Activated CD4-positive, alpha-beta memory T cell treated with anti-CD3 and anti-CD28 coated beads, Interleukin-2, amount 10 ng/mL, durations not matched to agents 7 days and 5 days (primary cell): ENCODE results near the gene CXorf65. TPM values are rescaled to one million over a fixed set of nuclear protein-coding genes. Genes with fewer than 3 reads are reported as not detected.

Source experiments
- CTCF ChIA-PET: fragments of 350-600 bp; sonication (Branson Sonifier 250); formaldehyde crosslinking; loops from one replicate; lab custom pipeline; 2021; ENCODE audit warnings: antibody characterized with exemption, inconsistent platforms; lab: Charles Lee
- POLR2A ChIA-PET: fragments of 350-600 bp; sonication (Branson Sonifier 250); formaldehyde crosslinking; loops from one replicate; lab custom pipeline; 2021; ENCODE audit warnings: antibody characterized with exemption; lab: Charles Lee
- DNase-seq: peaks from one replicate; pipeline ENCODE4 v3.0.0-alpha.2; 2020
- H3K27ac Mint-ChIP-seq: one replicate; pipeline ENCODE4 v1.8.0; 2021; ENCODE audit warnings: mild to moderate bottlenecking, mixed read lengths
- H3K27me3 Mint-ChIP-seq: one replicate; pipeline ENCODE4 v1.8.0; 2021; ENCODE audit warnings: mixed read lengths
- H3K36me3 Mint-ChIP-seq: one replicate; pipeline ENCODE4 v1.8.0; 2021; ENCODE audit warnings: low read depth, mixed read lengths
- H3K4me1 Mint-ChIP-seq: one replicate; pipeline ENCODE4 v1.8.0; 2021; ENCODE audit warnings: mixed read lengths
- H3K4me3 Mint-ChIP-seq: one replicate; pipeline ENCODE4 v1.8.0; 2021; ENCODE audit warnings: mild to moderate bottlenecking, mixed read lengths
- H3K9me3 Mint-ChIP-seq: one replicate; pipeline ENCODE4 v1.8.0; 2021; ENCODE audit warnings: mixed read lengths
- total RNA-seq, 2 experiments: library from RNA; stranded (reverse); gene quantifications; one replicate each; pipeline ENCODE4 v1.2.3, GENCODE V29; 2021

CXorf65 gene
- total RNA-seq: 10 to 100 TPM; 26.4 to 29.9 TPM

GRCh38 chrX:71106427-71106826, at the start of gene CXorf65:
TSS of gene CXorf65 (minus strand) at chrX:71106740. CDS start at chrX:71106556, 184 bp downstream.
- no peaks in the 10 kb centered on the region for H3K9me3 Mint-ChIP-seq
- DNase-seq: no peak
- H3K4me3 Mint-ChIP-seq: peak within 1 kb of the TSS; percentile 98
- no peaks in the 10 kb centered on the region for H3K27me3 Mint-ChIP-seq
- peaks cover 62% of the 10 kb centered on the region for H3K4me1 Mint-ChIP-seq
- H3K27ac Mint-ChIP-seq: peak within 1 kb of the TSS; percentile 99
- ChIA-PET CTCF (interaction anchor here (1.2 kb wide), 1 partner anchor 10 kb away, joined by 5 read pairs; the partner anchor contains the start of gene FOXO4), POLR2A (interaction anchor here (1.0 to 8.4 kb wide), 4 partner anchors 10 to 177 kb away, joined by 3 to 100 read pairs (median 4); partner anchors contain the start of genes MED12, NONO and SNX12)
- H3K36me3 Mint-ChIP-seq: peaks cover 68% of the 10 kb centered on the region

GRCh38 chrX:71154641-71155040, 48.1 kb upstream of the CXorf65 start:
- no peak overlapping the region for H3K27ac Mint-ChIP-seq
- ChIA-PET POLR2A (interaction anchor here (0.9 kb wide), 1 partner anchor 13 kb away, joined by 3 read pairs; no protein-coding TSS in a partner anchor), CTCF (no interaction called here)
- no peaks in the 10 kb centered on the region for H3K27me3 Mint-ChIP-seq
- DNase-seq: no peak
- no peak overlapping the region for H3K4me3 Mint-ChIP-seq
- H3K4me1 Mint-ChIP-seq: peaks cover 7% of the 10 kb centered on the region
- peaks cover 11% of the 10 kb centered on the region for H3K36me3 Mint-ChIP-seq
- H3K9me3 Mint-ChIP-seq: no peaks in the 10 kb centered on the region

GRCh38 chrX:71154196-71154595, 47.7 kb upstream of the CXorf65 start:
- CTCF ChIA-PET: no interaction called here
- POLR2A ChIA-PET: no interaction called here
- Mint-ChIP-seq H3K9me3 (no peaks in the 10 kb centered on the region), H3K27me3 (no peaks in the 10 kb centered on the region), H3K36me3 (peaks cover 11% of the 10 kb centered on the region), H3K4me1 (peaks cover 4% of the 10 kb centered on the region), H3K4me3 (no peak overlapping the region), H3K27ac (no peak overlapping the region)
- no peak for DNase-seq

- H3K27me3 Mint-ChIP-seq: no peaks in the 10 kb centered on the region
- POLR2A ChIA-PET: no interaction called here
- no peaks in the 10 kb centered on the region for H3K9me3 Mint-ChIP-seq
- CTCF ChIA-PET: no interaction called here
- peaks cover 7% of the 10 kb centered on the region for H3K36me3 Mint-ChIP-seq
- H3K4me1 Mint-ChIP-seq: peaks cover 2% of the 10 kb centered on the region
- H3K27ac Mint-ChIP-seq: no peak overlapping the region
- no peak overlapping the region for H3K4me3 Mint-ChIP-seq
- DNase-seq: no peak
Measured at GRCh38 chrX:71151366-71151765, 44.8 kb upstream of the CXorf65 start.

GRCh38 chrX:71148278-71148663, 41.7 kb upstream of the CXorf65 start:
- POLR2A ChIA-PET: no interaction called here
- no peak overlapping the region for H3K4me3 Mint-ChIP-seq
- CTCF ChIA-PET: no interaction called here

GRCh38 chrX:71147496-71148277, 41.1 kb upstream of the CXorf65 start:
- no peak overlapping the region for H3K27ac Mint-ChIP-seq
- POLR2A ChIA-PET: no interaction called here
- CTCF ChIA-PET: no interaction called here

More at GRCh38 chrX:71148278-71148663, 41.7 kb upstream of the CXorf65 start:
- Mint-ChIP-seq H3K27ac (no peak overlapping the region), H3K9me3 (no peaks in the 10 kb centered on the region), H3K36me3 (no peaks in the 10 kb centered on the region), H3K27me3 (no peaks in the 10 kb centered on the region), H3K4me1 (peaks cover 6% of the 10 kb centered on the region)
- no peak for DNase-seq

GRCh38 chrX:71144651-71145050, 38.1 kb upstream of the CXorf65 start, which contains the start of gene NLGN3:
TSS of gene NLGN3 (plus strand) at chrX:71144841. CDS start at chrX:71147750, 2,909 bp downstream.
- Mint-ChIP-seq H3K4me3 (no peak within 1 kb of the TSS), H3K27me3 (no peaks in the 10 kb centered on the region), H3K4me1 (peaks cover 8% of the 10 kb centered on the region), H3K27ac (no peak within 1 kb of the TSS), H3K9me3 (no peaks in the 10 kb centered on the region), H3K36me3 (peaks cover 11% of the 10 kb centered on the region)
- POLR2A ChIA-PET: no interaction called here
- DNase-seq: no peak
- CTCF ChIA-PET: no interaction called here

More at GRCh38 chrX:71147496-71148277, 41.1 kb upstream of the CXorf65 start:
- Mint-ChIP-seq H3K36me3 (peaks cover 2% of the 10 kb centered on the region), H3K4me1 (peaks cover 6% of the 10 kb centered on the region), H3K9me3 (no peaks in the 10 kb centered on the region), H3K27me3 (no peaks in the 10 kb centered on the region), H3K4me3 (no peak overlapping the region)
- DNase-seq: no peak

GRCh38 chrX:71143508-71143907, 37.0 kb upstream of the CXorf65 start:
- ChIA-PET CTCF (no interaction called here), POLR2A (no interaction called here)
- Mint-ChIP-seq H3K4me1 (peaks cover 11% of the 10 kb centered on the region), H3K36me3 (peaks cover 20% of the 10 kb centered on the region), H3K27ac (no peak overlapping the region), H3K9me3 (no peaks in the 10 kb centered on the region), H3K4me3 (no peak overlapping the region), H3K27me3 (no peaks in the 10 kb centered on the region)
- no peak for DNase-seq

- H3K9me3 Mint-ChIP-seq: no peaks in the 10 kb centered on the region
- ChIA-PET POLR2A (interaction anchor here (0.6 kb wide), 1 partner anchor 37 kb away, joined by 3 read pairs; no protein-coding TSS in a partner anchor), CTCF (interaction anchor here (1.9 kb wide), 1 partner anchor 10 kb away, joined by 5 read pairs; no protein-coding TSS in a partner anchor)
- peaks cover 39% of the 10 kb centered on the region for H3K36me3 Mint-ChIP-seq
- H3K4me3 Mint-ChIP-seq: no peak overlapping the region
- no peak for DNase-seq
- no peaks in the 10 kb centered on the region for H3K27me3 Mint-ChIP-seq
- H3K4me1 Mint-ChIP-seq: peaks cover 6% of the 10 kb centered on the region
- no peak overlapping the region for H3K27ac Mint-ChIP-seq
Measured at GRCh38 chrX:71140440-71140839, 33.9 kb upstream of the CXorf65 start.

- Mint-ChIP-seq H3K4me3 (no peak overlapping the region), H3K27me3 (no peaks in the 10 kb centered on the region), H3K4me1 (peaks cover 16% of the 10 kb centered on the region), H3K27ac (no peak overlapping the region), H3K9me3 (no peaks in the 10 kb centered on the region), H3K36me3 (peaks cover 70% of the 10 kb centered on the region)
- ChIA-PET CTCF (interaction anchor here (1.2 to 2.0 kb wide), 2 partner anchors 35 to 133 kb away, joined by 3 to 8 read pairs; partner anchors contain the start of gene FOXO4), POLR2A (interaction anchor here (0.8 to 1.2 kb wide), 3 partner anchors 31 to 35 kb away, joined by 3 to 5 read pairs (median 4); partner anchors contain the start of gene FOXO4)
- DNase-seq: no peak
Measured at GRCh38 chrX:71131510-71131909, 25.0 kb upstream of the CXorf65 start.

GRCh38 chrX:71128915-71129765, 22.6 kb upstream of the CXorf65 start:
- H3K27ac Mint-ChIP-seq: peak overlapping the region; percentile 16
- CTCF ChIA-PET: interaction anchor here (0.6 to 2.8 kb wide), 10 partner anchors 11 to 237 kb away, joined by 3 to 23 read pairs (median 6); partner anchors contain the start of genes IL2RG and TAF1
- H3K9me3 Mint-ChIP-seq: no peaks in the 10 kb centered on the region
- H3K27me3 Mint-ChIP-seq: no peaks in the 10 kb centered on the region
- peak; percentile 77 for DNase-seq
- POLR2A ChIA-PET: interaction anchor here (0.6 to 2.2 kb wide), 8 partner anchors 11 to 61 kb away, joined by 3 to 13 read pairs (median 4); partner anchors contain the start of genes IL2RG, MED12 and SNX12
- no peak overlapping the region for H3K4me3 Mint-ChIP-seq
- H3K36me3 Mint-ChIP-seq: peaks cover 62% of the 10 kb centered on the region
- peaks cover 16% of the 10 kb centered on the region for H3K4me1 Mint-ChIP-seq

- DNase-seq: no peak
- ChIA-PET CTCF (interaction anchor here (0.6 to 2.8 kb wide), 8 partner anchors 11 to 158 kb away, joined by 3 to 23 read pairs (median 8); partner anchors contain the start of gene IL2RG), POLR2A (interaction anchor here (0.6 to 2.2 kb wide), 5 partner anchors 10 to 61 kb away, joined by 3 to 13 read pairs (median 5); partner anchors contain the start of genes MED12 and SNX12)
- H3K27ac Mint-ChIP-seq: peak overlapping the region; percentile 16
- peaks cover 16% of the 10 kb centered on the region for H3K4me1 Mint-ChIP-seq
- peaks cover 68% of the 10 kb centered on the region for H3K36me3 Mint-ChIP-seq
- no peak overlapping the region for H3K4me3 Mint-ChIP-seq
- H3K27me3 Mint-ChIP-seq: no peaks in the 10 kb centered on the region
- H3K9me3 Mint-ChIP-seq: no peaks in the 10 kb centered on the region
Measured at GRCh38 chrX:71128166-71128833, 21.8 kb upstream of the CXorf65 start.
